Measurements from ENCODE around the gene PRR7.

Gene PRR7

GRCh38 chr5:177450667-177451424 is 4.2 kb downstream of the PRR7 start:
- no peak for TF ChIP-seq CTCF (IDR thresholded peaks at IDR 0.05; ENCODE audit: low read length, missing control alignments)
- DNase-seq (ENCODE audit: low read depth): no peak

GRCh38 chr5:177452688-177453638 is 6.3 kb downstream of the PRR7 start:
- no peak for DNase-seq (ENCODE audit: low read depth)
- no peak overlapping the region for H3K4me3 ChIP-seq (replicated peaks; ENCODE audit: low read depth, low read length)
- TF ChIP-seq CTCF (IDR thresholded peaks at IDR 0.05; ENCODE audit: low read length, missing control alignments): no peak

More at GRCh38 chr5:177450667-177451424, 4.2 kb downstream of the PRR7 start:
- no peak overlapping the region for H3K4me3 ChIP-seq (replicated peaks; ENCODE audit: low read depth, low read length)

- H3K4me3 ChIP-seq (replicated peaks; ENCODE audit: low read depth, low read length): peak overlapping the region; percentile 39
- DNase-seq (ENCODE audit: low read depth): no peak
- no peak for TF ChIP-seq CTCF (IDR thresholded peaks at IDR 0.05; ENCODE audit: low read length, missing control alignments)
Observed at GRCh38 chr5:177453852-177454396, 7.3 kb downstream of the PRR7 start.

GRCh38 chr5:177454397-177455035 is 7.9 kb downstream of the PRR7 start:
- peak; percentile 87 for DNase-seq (ENCODE audit: low read depth)
- peak overlapping the region; percentile 46 for H3K4me3 ChIP-seq (replicated peaks; ENCODE audit: low read depth, low read length)
- peak; percentile 40 for TF ChIP-seq CTCF (IDR thresholded peaks at IDR 0.05; ENCODE audit: low read length, missing control alignments)

GRCh38 chr5:177455036-177455660 is 8.5 kb downstream of the PRR7 start:
- DNase-seq (ENCODE audit: low read depth): peak; percentile 63
- peak overlapping the region; percentile 46 for H3K4me3 ChIP-seq (replicated peaks; ENCODE audit: low read depth, low read length)
- peak; percentile 34 for TF ChIP-seq CTCF (IDR thresholded peaks at IDR 0.05; ENCODE audit: low read length, missing control alignments)

Data from fibroblast of pulmonary artery (primary cell).